Muscle of arm (tissue), 12 donors: ENCODE results near the gene ID2. TPM values are rescaled to one million over a fixed set of nuclear protein-coding genes. Genes with fewer than 3 reads are reported as not detected.

ENCODE experiments used
- DNase-seq: peaks from one replicate; pipeline ENCODE4 v3.0.0-alpha.2; 2013
- polyA plus RNA-seq, 12 donors: library from polyadenylated mRNA; unstranded; fragments of 120-200 nt; gene quantifications; one replicate each; pipeline ENCODE4 v1.2.1, GENCODE V29; 2013; ENCODE audit not compliant: insufficient read length in 12 of 12

The ID2 gene
- polyA plus RNA-seq, 12 donors, result 24.6 to 163 (median 34.2) TPM; not detected in 1

GRCh38 chr2:8682719-8683667 is 1.1 kb downstream of the ID2 start:
- peak; percentile 40 for DNase-seq

GRCh38 chr2:8684540-8684877 is 2.7 kb downstream of the ID2 start:
- DNase-seq, result no peak

- DNase-seq, result no peak
Observed at GRCh38 chr2:8684878-8685696, 3.2 kb downstream of the ID2 start.

GRCh38 chr2:8685697-8686358 is 4.0 kb downstream of the ID2 start:
- peak; percentile 65 for DNase-seq

- no peak for DNase-seq
Observed at GRCh38 chr2:8691859-8692437, 10.1 kb downstream of the ID2 start.

- no peak for DNase-seq
Observed at GRCh38 chr2:8692783-8693156, 10.9 kb downstream of the ID2 start.

GRCh38 chr2:8693157-8693821 is 11.4 kb downstream of the ID2 start:
- no peak for DNase-seq

GRCh38 chr2:8694737-8695136 is 12.9 kb downstream of the ID2 start:
- DNase-seq, result no peak

- no peak for DNase-seq
Observed at GRCh38 chr2:8697190-8697589, 15.3 kb downstream of the ID2 start.

- DNase-seq, result no peak
Observed at GRCh38 chr2:8699839-8700238, 18.0 kb downstream of the ID2 start.

GRCh38 chr2:8701681-8702379 is 20.0 kb downstream of the ID2 start:
- DNase-seq, result no peak

- no peak for DNase-seq
Observed at GRCh38 chr2:8704906-8705305, 23.1 kb downstream of the ID2 start.

- no peak for DNase-seq
Observed at GRCh38 chr2:8709611-8710010, 27.8 kb downstream of the ID2 start.

GRCh38 chr2:8710951-8711350 is 29.1 kb downstream of the ID2 start:
- no peak for DNase-seq

GRCh38 chr2:8714283-8714682 is 32.4 kb downstream of the ID2 start:
- DNase-seq, result no peak

- DNase-seq, result no peak
Observed at GRCh38 chr2:8714971-8715370, 33.1 kb downstream of the ID2 start.

GRCh38 chr2:8719528-8719927 is 37.7 kb downstream of the ID2 start:
- no peak for DNase-seq

GRCh38 chr2:8720741-8721140 is 38.9 kb downstream of the ID2 start:
- DNase-seq, result no peak

- no peak for DNase-seq
Observed at GRCh38 chr2:8721410-8721809, 39.6 kb downstream of the ID2 start.

GRCh38 chr2:8722986-8723385 is 41.1 kb downstream of the ID2 start:
- DNase-seq, result no peak

GRCh38 chr2:8725838-8726237 is 44.0 kb downstream of the ID2 start:
- DNase-seq, result no peak
